ENCODE results near the gene JMJD4.

- no peak for TF ChIP-seq CTCF (conservative IDR thresholded peaks at IDR 0.05; ENCODE audit: low read depth, low read length)
- no peak for TF ChIP-seq EZH2 (IDR thresholded peaks at IDR 0.05; ENCODE audit: borderline replicate concordance, low read depth, low read length, poor library complexity, severe bottlenecking)
Measured at GRCh38 chr1:227756172-227756959, 21.3 kb upstream of the JMJD4 start.
